Panc1 (cell line): ENCODE measurements around the gene TDRD10. TPM values are rescaled to one million over a fixed set of nuclear protein-coding genes. Genes with fewer than 3 reads are reported as not detected.

Source experiments
- ATAC-seq: fragments of 200-7000 bp; cut with Tn5 transposase; 2 replicates; pipeline ENCODE4 v1.9.1; 2020; ENCODE audit warnings: mild to moderate bottlenecking, moderate library complexity
- BruUV-seq: library from RNA; stranded (reverse); fragments of 400-500 nt; replicated peaks from 2 replicates; lab custom pipeline; 2021; lab: Mats Ljungman, UMichigan
- CTCF ChIA-PET: fragments of 300-600 bp; sonication (Branson Sonifier 250); formaldehyde crosslinking; loops from one replicate; lab custom pipeline; 2022; ENCODE audit warnings: antibody characterized with exemption; lab: Charles Lee
- POLR2A ChIA-PET: fragments of 300-600 bp; sonication (Branson Sonifier 250); formaldehyde crosslinking; loops from one replicate; lab custom pipeline; 2022; ENCODE audit warnings: antibody characterized with exemption; lab: Charles Lee
- DNase-seq: peaks from one replicate; pipeline ENCODE4 v3.0.0-alpha.2; 2010; ENCODE audit warnings: low read depth, low spot score
- H3K27ac ChIP-seq: 2 replicates; pipeline ENCODE4 v1.5.1; 2011; ENCODE audit warnings: mild to moderate bottlenecking, low read length, inconsistent platforms
- H3K27me3 ChIP-seq: fragments of 200-500 bp; sonication (Bioruptor generic); 2 replicates; pipeline ENCODE4 v1.6.0; 2014; ENCODE audit warnings: low read length, inconsistent platforms; ENCODE audit not compliant: control insufficient read depth, insufficient read depth
- H3K36me3 ChIP-seq: fragments of 200-500 bp; sonication (Bioruptor generic); 2 replicates; pipeline ENCODE4 v1.5.1; 2014; ENCODE audit warnings: inconsistent platforms, mild to moderate bottlenecking, low read length, moderate library complexity; ENCODE audit not compliant: control insufficient read depth, insufficient read depth
- H3K4me1 ChIP-seq: 2 replicates; pipeline ENCODE4 v1.5.1; 2011; ENCODE audit warnings: inconsistent platforms, mild to moderate bottlenecking, low read length, moderate library complexity; ENCODE audit not compliant: control insufficient read depth, insufficient read depth
- H3K4me3 ChIP-seq, 2 experiments: 2 replicates each; pipeline ENCODE4 v1.5.1; 2011 to 2012; ENCODE audit warnings: low read depth in 2 of 2, low read length in 2 of 2, mild to moderate bottlenecking in 2 of 2, inconsistent platforms in 1 of 2, moderate library complexity in 1 of 2
- H3K9me3 ChIP-seq: fragments of 200-500 bp; sonication (Bioruptor generic); 2 replicates; pipeline ENCODE4 v1.5.1; 2014; ENCODE audit warnings: low read depth, mild to moderate bottlenecking, inconsistent platforms, low read length, moderate library complexity; ENCODE audit not compliant: control insufficient read depth, insufficient read depth
- CTCF ChIP-seq: fragments of 450-650 bp; IDR thresholded peaks from 2 replicates; pipeline ENCODE4 v1.5.1; 2017; ENCODE audit warnings: mild to moderate bottlenecking
- POLR2AphosphoS5 ChIP-seq: IDR thresholded peaks from 2 replicates; pipeline ENCODE4 v1.6.1; 2012; ENCODE audit warnings: mild to moderate bottlenecking, low read depth, low read length, moderate library complexity
- REST ChIP-seq, 2 experiments: IDR thresholded peaks; 2 replicates each; pipeline ENCODE4 v1.6.1; 2011 to 2012; ENCODE audit warnings: low read depth in 2 of 2, control low read depth in 1 of 2, low read length in 1 of 2, mild to moderate bottlenecking in 1 of 2, moderate library complexity in 1 of 2; ENCODE audit not compliant: insufficient read depth in 1 of 2
- SIN3A ChIP-seq: IDR thresholded peaks from 2 replicates; pipeline ENCODE4 v1.6.1; 2012; ENCODE audit warnings: low read depth, mild to moderate bottlenecking, low read length, moderate library complexity, borderline replicate concordance; ENCODE audit not compliant: insufficient read depth
- TCF7L2 ChIP-seq: IDR thresholded peaks from 2 replicates; pipeline ENCODE4 v1.6.1; 2011; ENCODE audit warnings: mild to moderate bottlenecking, low read depth, low read length, inconsistent platforms
- in situ Hi-C: cut with HindIII; loops from 2 replicates; pipeline ENCODE4 v1.10.0; 2016; ENCODE audit warnings: low sequenced_read_pairs, low pct_unique_long_range_greater_than_20kb
- intact Hi-C: fragments of 100-400 bp; cut with micrococcal nuclease; formaldehyde crosslinking; loops from one replicate; pipeline ENCODE4 v1.10.0; 2022; ENCODE audit not compliant: unreplicated experiment
- total RNA-seq: library from RNA; stranded (reverse); gene quantifications from one replicate; pipeline ENCODE4 v1.2.1, GENCODE V29; 2021; ENCODE audit not compliant: unreplicated experiment

Gene TDRD10
- total RNA-seq, 1 experiment from 2014 or later = not detected

DNA sequence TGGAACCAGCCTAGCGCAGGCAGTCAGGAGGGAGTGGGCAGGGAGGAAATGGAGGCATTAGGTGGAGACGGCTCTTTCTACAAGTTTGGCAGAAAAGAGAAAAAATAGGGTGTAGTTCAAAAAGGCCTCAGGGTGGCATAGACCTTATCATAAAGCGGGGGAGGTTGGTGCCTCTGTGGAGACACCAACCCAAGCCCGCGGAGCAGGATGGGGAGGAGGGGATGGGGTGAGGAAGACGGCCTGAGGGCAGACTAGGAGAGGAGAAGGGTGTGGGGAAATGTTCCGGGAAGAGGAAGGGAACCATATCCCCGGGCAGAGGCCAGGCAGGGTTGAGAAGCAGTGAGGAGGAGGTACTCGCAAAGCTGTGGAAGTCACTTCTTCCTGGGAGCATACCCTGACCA is 17.6 kb downstream of the TDRD10 start:
- Histone ChIP-seq H3K9me3 (no peaks in the 10 kb centered on the region), H3K27ac (no peak overlapping the region), H3K36me3 (no peaks in the 10 kb centered on the region), H3K4me1 (no peaks in the 10 kb centered on the region), H3K27me3 (no peaks in the 10 kb centered on the region), H3K4me3 (no peak overlapping the region)
- intact Hi-C loops = no loop called here
- ATAC-seq = no peak
- no peak for DNase-seq
- POLR2A ChIA-PET = no interaction called here
- TF ChIP-seq TCF7L2 = no peak
- no peak for TF ChIP-seq REST (IDR thresholded peaks at IDR 0.05; ENCODE audit: insufficient read depth in 1 of 2, low read depth in 2 of 2, low read length in 1 of 2)
- TF ChIP-seq POLR2AphosphoS5 = no peak
- TF ChIP-seq SIN3A = no peak
- TF ChIP-seq CTCF = no peak
- BruUV-seq = no TSS peak
- CTCF ChIA-PET = no interaction called here
- in situ Hi-C loops = no loop called here

GRCh38 chr1:154520333-154520732 is 18.3 kb downstream of the TDRD10 start:
- CTCF ChIA-PET = no interaction called here
- Histone ChIP-seq H3K4me1 (no peaks in the 10 kb centered on the region), H3K27me3 (no peaks in the 10 kb centered on the region), H3K4me3 (no peak overlapping the region), H3K27ac (no peak overlapping the region), H3K36me3 (no peaks in the 10 kb centered on the region), H3K9me3 (no peaks in the 10 kb centered on the region)
- intact Hi-C loops = no loop called here
- DNase-seq (no peak), ATAC-seq (no peak)
- in situ Hi-C loops = no loop called here
- TF ChIP-seq CTCF = no peak
- no peak for TF ChIP-seq TCF7L2
- TF ChIP-seq REST (IDR thresholded peaks at IDR 0.05; ENCODE audit: insufficient read depth in 1 of 2, low read depth in 2 of 2, low read length in 1 of 2) = no peak
- TF ChIP-seq SIN3A = no peak
- no peak for TF ChIP-seq POLR2AphosphoS5
- POLR2A ChIA-PET = no interaction called here
- no TSS peak for BruUV-seq
